Right atrium auricular region (tissue), 2 donors: ENCODE results near the gene ZNF574. TPM values are rescaled to one million over a fixed set of nuclear protein-coding genes. Genes with fewer than 3 reads are reported as not detected.

Experiments used
- DNase-seq: peaks from one replicate; pipeline ENCODE4 v3.0.0-alpha.2; 2019; ENCODE audit warnings: low spot score
- H3K27ac ChIP-seq, 2 donors: fragments of 200-600 bp; sonication (generic); 1 replicate in 1 of 2; 2 replicates in 1 of 2; pipeline ENCODE4 v1.5.1; 2016 to 2019
- H3K27me3 ChIP-seq, 2 donors: fragments of 200-600 bp; sonication (generic); one replicate each; pipeline versions ENCODE4 v1.5.1 to v1.6.0; 2017 to 2019
- H3K36me3 ChIP-seq: fragments of 200-600 bp; sonication (generic); one replicate; pipeline ENCODE4 v1.5.1; 2016
- H3K4me1 ChIP-seq, 2 donors: fragments of 200-600 bp; sonication (generic); one replicate each; pipeline versions ENCODE4 v1.5.1 to v1.6.0; 2017 to 2019
- H3K4me3 ChIP-seq, 2 donors: fragments of 200-600 bp; sonication (generic); 1 replicate in 1 of 2; 2 replicates in 1 of 2; pipeline ENCODE4 v1.5.1; 2017 to 2019; ENCODE audit warnings: mild to moderate bottlenecking in 1 of 2, moderate library complexity in 1 of 2
- H3K9me3 ChIP-seq, 2 donors: fragments of 200-600 bp; sonication (generic); one replicate each; pipeline ENCODE4 v1.5.1; 2019
- total RNA-seq, 2 donors: library from RNA; depleted of rRNA; stranded (reverse); fragments of >200 nt; gene quantifications; one replicate each; pipeline ENCODE4 v1.1.0, GENCODE V29; 2016
- TF ChIP-seq, protein P1 (sequence below), 2 donors: fragments of 200-600 bp; sonication (generic); IDR thresholded peaks; one replicate each; pipeline ENCODE4 v1.5.1; 2019; ENCODE audit warnings: antibody characterized with exemption in 2 of 2

Gene ZNF574, protein sequence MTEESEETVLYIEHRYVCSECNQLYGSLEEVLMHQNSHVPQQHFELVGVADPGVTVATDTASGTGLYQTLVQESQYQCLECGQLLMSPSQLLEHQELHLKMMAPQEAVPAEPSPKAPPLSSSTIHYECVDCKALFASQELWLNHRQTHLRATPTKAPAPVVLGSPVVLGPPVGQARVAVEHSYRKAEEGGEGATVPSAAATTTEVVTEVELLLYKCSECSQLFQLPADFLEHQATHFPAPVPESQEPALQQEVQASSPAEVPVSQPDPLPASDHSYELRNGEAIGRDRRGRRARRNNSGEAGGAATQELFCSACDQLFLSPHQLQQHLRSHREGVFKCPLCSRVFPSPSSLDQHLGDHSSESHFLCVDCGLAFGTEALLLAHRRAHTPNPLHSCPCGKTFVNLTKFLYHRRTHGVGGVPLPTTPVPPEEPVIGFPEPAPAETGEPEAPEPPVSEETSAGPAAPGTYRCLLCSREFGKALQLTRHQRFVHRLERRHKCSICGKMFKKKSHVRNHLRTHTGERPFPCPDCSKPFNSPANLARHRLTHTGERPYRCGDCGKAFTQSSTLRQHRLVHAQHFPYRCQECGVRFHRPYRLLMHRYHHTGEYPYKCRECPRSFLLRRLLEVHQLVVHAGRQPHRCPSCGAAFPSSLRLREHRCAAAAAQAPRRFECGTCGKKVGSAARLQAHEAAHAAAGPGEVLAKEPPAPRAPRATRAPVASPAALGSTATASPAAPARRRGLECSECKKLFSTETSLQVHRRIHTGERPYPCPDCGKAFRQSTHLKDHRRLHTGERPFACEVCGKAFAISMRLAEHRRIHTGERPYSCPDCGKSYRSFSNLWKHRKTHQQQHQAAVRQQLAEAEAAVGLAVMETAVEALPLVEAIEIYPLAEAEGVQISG
- 10 to 100 TPM in 1 of 2 donors, 1 to 10 TPM in 1; 8.1 to 13.6 TPM for total RNA-seq

DNA sequence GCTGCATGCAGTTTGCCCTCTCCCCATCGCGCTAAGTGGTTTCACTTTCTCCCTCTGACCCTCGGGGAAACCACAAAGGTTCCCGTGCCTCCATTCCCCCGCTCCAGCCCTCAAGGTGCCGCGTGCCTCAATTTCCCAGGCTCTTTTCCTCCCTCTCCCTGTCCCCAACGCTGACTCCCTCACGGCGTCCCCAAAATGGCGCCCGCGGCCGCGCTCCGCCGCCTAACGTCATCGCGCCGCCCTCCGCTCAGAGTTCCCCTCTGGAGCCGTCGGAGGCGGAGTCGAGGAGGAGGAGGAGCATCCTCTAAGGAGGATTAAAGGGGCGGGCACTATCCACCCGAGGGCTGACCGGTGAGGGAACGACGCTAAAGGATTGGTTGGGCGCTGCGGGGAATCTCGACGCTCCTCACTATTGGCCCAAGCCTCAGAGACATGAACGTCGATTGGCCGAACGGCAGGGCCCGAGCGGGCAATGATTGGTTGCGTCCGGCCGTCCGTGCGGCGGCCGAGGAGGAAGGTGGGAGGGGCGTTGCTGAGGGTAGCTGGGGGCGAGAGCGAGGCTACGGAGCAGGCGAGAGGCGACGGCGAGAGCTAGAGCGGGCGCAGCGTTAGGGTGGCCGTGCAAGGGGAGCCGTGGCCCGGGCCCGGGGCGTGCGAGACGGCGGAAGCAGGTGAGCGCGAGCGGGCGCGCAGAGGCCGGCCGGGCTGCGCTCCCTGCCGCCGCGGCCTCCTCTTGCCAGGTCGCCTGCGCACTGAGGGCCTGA, at the start of gene ZNF574:
Gene ZNF574, plus strand, starts transcription at position 551 of the 764 bp plus-strand sequence. CDS start 2,441 bp downstream, outside the sequence.
- TF ChIP-seq, protein P1, sequence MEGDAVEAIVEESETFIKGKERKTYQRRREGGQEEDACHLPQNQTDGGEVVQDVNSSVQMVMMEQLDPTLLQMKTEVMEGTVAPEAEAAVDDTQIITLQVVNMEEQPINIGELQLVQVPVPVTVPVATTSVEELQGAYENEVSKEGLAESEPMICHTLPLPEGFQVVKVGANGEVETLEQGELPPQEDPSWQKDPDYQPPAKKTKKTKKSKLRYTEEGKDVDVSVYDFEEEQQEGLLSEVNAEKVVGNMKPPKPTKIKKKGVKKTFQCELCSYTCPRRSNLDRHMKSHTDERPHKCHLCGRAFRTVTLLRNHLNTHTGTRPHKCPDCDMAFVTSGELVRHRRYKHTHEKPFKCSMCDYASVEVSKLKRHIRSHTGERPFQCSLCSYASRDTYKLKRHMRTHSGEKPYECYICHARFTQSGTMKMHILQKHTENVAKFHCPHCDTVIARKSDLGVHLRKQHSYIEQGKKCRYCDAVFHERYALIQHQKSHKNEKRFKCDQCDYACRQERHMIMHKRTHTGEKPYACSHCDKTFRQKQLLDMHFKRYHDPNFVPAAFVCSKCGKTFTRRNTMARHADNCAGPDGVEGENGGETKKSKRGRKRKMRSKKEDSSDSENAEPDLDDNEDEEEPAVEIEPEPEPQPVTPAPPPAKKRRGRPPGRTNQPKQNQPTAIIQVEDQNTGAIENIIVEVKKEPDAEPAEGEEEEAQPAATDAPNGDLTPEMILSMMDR (IDR thresholded peaks at IDR 0.05) = no peak
- peak within 1 kb of the TSS; percentile 93 to 98 for H3K27ac ChIP-seq
- H3K4me3 ChIP-seq = peak within 1 kb of the TSS; percentile 77 to 85
- peaks cover 0 to 22% of the 10 kb centered on the region in 2 donors for H3K4me1 ChIP-seq
- no peaks in the 10 kb centered on the region for H3K27me3 ChIP-seq
- H3K9me3 ChIP-seq = no peaks in the 10 kb centered on the region
- DNase-seq = peak; percentile 99
- H3K36me3 ChIP-seq = peaks cover 22% of the 10 kb centered on the region

DNA sequence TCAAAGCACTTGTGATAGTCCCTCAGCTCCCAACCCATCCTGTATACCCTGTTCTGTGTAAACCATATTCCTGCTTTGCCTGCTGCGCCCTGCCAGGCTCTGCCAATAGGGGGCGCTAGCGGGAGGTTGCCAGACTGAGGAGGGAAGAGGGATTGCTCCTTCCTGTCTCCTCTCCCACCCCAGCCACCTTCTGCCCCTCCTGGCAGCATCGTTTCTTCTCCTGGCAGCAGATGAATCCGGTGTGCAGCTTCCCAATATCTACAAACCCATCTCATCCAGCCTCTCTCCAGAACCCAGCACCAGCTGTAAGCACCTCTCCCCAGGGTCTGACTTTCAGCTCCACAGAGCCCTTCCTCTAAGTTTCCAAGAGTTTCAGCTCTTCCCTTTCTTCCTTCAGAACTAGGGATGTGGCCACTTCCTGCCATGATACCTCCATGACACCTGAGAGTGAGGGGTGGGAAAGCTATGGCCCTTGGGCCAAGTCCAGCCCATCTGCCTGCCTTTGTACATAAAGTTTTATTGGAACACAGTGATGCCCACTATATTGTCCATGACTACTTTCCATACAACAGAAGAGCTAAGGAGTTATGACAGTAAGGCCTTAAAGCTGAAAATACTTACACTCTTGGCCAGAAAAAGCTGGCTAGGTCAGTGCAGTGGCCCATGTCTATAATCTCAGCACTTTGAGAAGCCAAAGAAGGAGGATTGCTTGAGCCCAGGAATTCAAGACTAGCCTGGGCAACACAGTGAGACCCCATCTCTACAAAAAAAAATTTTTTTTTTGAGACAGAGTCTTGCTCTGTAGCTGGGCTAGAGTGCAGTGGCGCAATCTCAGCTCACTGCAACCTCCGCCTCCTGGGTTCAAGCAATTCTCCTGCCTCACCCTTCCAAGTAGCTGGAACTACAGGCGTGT, 47.4 kb upstream of the ZNF574 start:
- Histone ChIP-seq H3K27ac (no peak overlapping the region), H3K36me3 (no peaks in the 10 kb centered on the region), H3K9me3 (no peaks in the 10 kb centered on the region), H3K4me1 (peaks cover 0 to 22% of the 10 kb centered on the region in 2 donors), H3K4me3 (no peak overlapping the region), H3K27me3 (no peaks in the 10 kb centered on the region)
- DNase-seq = no peak
- TF ChIP-seq, protein P1 (IDR thresholded peaks at IDR 0.05) = peak in 1 of 2 donors; percentile 38

GRCh38 chr19:42030645-42031440, 45.1 kb upstream of the ZNF574 start:
- Histone ChIP-seq H3K9me3 (no peaks in the 10 kb centered on the region), H3K27me3 (no peaks in the 10 kb centered on the region), H3K4me3 (no peak overlapping the region), H3K27ac (no peak overlapping the region), H3K4me1 (peaks cover 0 to 3% of the 10 kb centered on the region in 2 donors), H3K36me3 (no peaks in the 10 kb centered on the region)
- no peak for DNase-seq
- TF ChIP-seq, protein P1 (IDR thresholded peaks at IDR 0.05) = no peak

DNA sequence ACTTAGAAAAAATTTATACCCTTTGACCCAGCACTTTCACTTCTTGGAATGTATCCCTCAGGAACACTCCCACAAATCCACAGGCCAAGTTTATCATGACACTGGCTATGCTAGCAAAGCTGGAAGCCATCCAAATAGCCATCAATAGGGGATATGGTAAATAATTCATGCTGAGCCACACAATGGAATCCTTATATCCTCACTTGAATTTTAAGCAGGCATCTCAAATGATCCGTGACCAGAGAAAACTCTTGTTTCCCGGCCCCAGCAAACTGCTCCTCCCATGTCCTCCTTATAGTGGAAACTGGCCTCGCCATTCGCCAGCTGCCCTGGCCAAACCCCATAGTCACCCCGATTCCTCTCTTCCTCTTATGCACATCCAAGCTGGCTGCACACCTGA, 43.5 kb upstream of the ZNF574 start:
- no peak for DNase-seq
- Histone ChIP-seq H3K27me3 (no peaks in the 10 kb centered on the region), H3K4me1 (peaks cover 0 to 7% of the 10 kb centered on the region in 2 donors), H3K4me3 (no peak overlapping the region), H3K27ac (no peak overlapping the region), H3K36me3 (no peaks in the 10 kb centered on the region), H3K9me3 (no peaks in the 10 kb centered on the region)
- TF ChIP-seq, protein P1 (IDR thresholded peaks at IDR 0.05) = no peak
